Measurements from ENCODE around the gene ZFP2. TPM values are rescaled to one million over a fixed set of nuclear protein-coding genes. Genes with fewer than 3 reads are reported as not detected.

Gene ZFP2
- total and polyA plus RNA-seq, 2 donors (not counting 3 experiments of a cell fraction or from before 2014, with no cell fraction given), result 0.07 to 0.75 TPM

GRCh38 chr5:178902849-178903248 lies 7.1 kb downstream of the ZFP2 start:
- Histone ChIP-seq H3K79me2 (ENCODE audit: control insufficient read depth, insufficient read depth, low read length) (no peaks in the 10 kb centered on the region), H3K4me3 (replicated peaks in 1 of 3; ENCODE audit: insufficient read depth in 1 of 3, low read depth in 1 of 3, low read length in 3 of 3) (no peak overlapping the region), H3K27ac (ENCODE audit: insufficient read depth, low read depth, low read length) (no peak overlapping the region), H3K9ac (replicated peaks; ENCODE audit: extremely low read depth, insufficient read depth, low read length) (no peak overlapping the region), H3K36me3 (ENCODE audit: control insufficient read depth in 2 of 2, extremely low read depth in 1 of 2, insufficient read depth in 2 of 2, low read length in 2 of 2) (no peaks in the 10 kb centered on the region), H3K9me3 (replicated peaks; ENCODE audit: control insufficient read depth, insufficient read depth, low read length) (peaks cover 2% of the 10 kb centered on the region), H3K4me2 (ENCODE audit: insufficient read depth, low read length) (no peak overlapping the region), H2AFZ (ENCODE audit: low read depth, low read length) (no peak overlapping the region), H3K27me3 (ENCODE audit: control insufficient read depth in 2 of 2, insufficient read depth in 2 of 2, low read length in 2 of 2) (no peaks in the 10 kb centered on the region), H4K20me1 (replicated peaks; ENCODE audit: control insufficient read depth, extremely low read depth, insufficient read depth, low read length) (no peaks in the 10 kb centered on the region), H3K9me1 (replicated peaks; ENCODE audit: control insufficient read depth, extremely low read depth, insufficient read depth, low read length) (no peaks in the 10 kb centered on the region), H3K4me1 (ENCODE audit: control insufficient read depth, extremely low read depth, insufficient read depth, low read length) (no peaks in the 10 kb centered on the region)
- TF ChIP-seq MYC (IDR thresholded peaks at IDR 0.05; ENCODE audit: low read depth, low read length) (no peak), MAX (IDR thresholded peaks at IDR 0.05; ENCODE audit: insufficient read depth, insufficient read length) (no peak), EZH2 (IDR thresholded peaks at IDR 0.05; ENCODE audit: borderline replicate concordance, low read depth, low read length, severe bottlenecking) (no peak), JUN (IDR thresholded peaks at IDR 0.05; ENCODE audit: borderline replicate concordance, insufficient read depth, insufficient read length, low read depth) (no peak)
- POLR2A ChIA-PET, result no interaction called here
- CTCF ChIA-PET, result no interaction called here
- BruUV-seq (replicated peaks), result no TSS peak
- DNase-seq (ENCODE audit: low read depth, low spot score) (no peak), FAIRE-seq (no peak)
- dilution Hi-C loops (cut with MboI; ENCODE audit: extremely low pct_ligation_motif_present, low sequenced_read_pairs) (no loop called here), intact Hi-C loops (cut with micrococcal nuclease) (no loop called here)

GRCh38 chr5:178931846-178932760 lies 36.4 kb downstream of the ZFP2 start:
- Histone ChIP-seq H3K27me3 (ENCODE audit: control insufficient read depth in 2 of 2, insufficient read depth in 2 of 2, low read length in 2 of 2) (no peaks in the 10 kb centered on the region), H3K79me2 (ENCODE audit: control insufficient read depth, insufficient read depth, low read length) (no peaks in the 10 kb centered on the region), H3K4me1 (ENCODE audit: control insufficient read depth, extremely low read depth, insufficient read depth, low read length) (no peaks in the 10 kb centered on the region), H3K4me3 (replicated peaks in 1 of 3; ENCODE audit: insufficient read depth in 1 of 3, low read depth in 1 of 3, low read length in 3 of 3) (no peak overlapping the region), H3K9ac (replicated peaks; ENCODE audit: extremely low read depth, insufficient read depth, low read length) (no peak overlapping the region), H3K27ac (ENCODE audit: insufficient read depth, low read depth, low read length) (no peak overlapping the region), H2AFZ (ENCODE audit: low read depth, low read length) (no peak overlapping the region), H3K4me2 (ENCODE audit: insufficient read depth, low read length) (no peak overlapping the region), H3K36me3 (ENCODE audit: control insufficient read depth in 2 of 2, extremely low read depth in 1 of 2, insufficient read depth in 2 of 2, low read length in 2 of 2) (no peaks in the 10 kb centered on the region), H4K20me1 (replicated peaks; ENCODE audit: control insufficient read depth, extremely low read depth, insufficient read depth, low read length) (no peaks in the 10 kb centered on the region), H3K9me1 (replicated peaks; ENCODE audit: control insufficient read depth, extremely low read depth, insufficient read depth, low read length) (no peaks in the 10 kb centered on the region), H3K9me3 (replicated peaks; ENCODE audit: control insufficient read depth, insufficient read depth, low read length) (peaks cover 13% of the 10 kb centered on the region)
- intact Hi-C loops (cut with micrococcal nuclease) (no loop called here), dilution Hi-C loops (cut with MboI; ENCODE audit: extremely low pct_ligation_motif_present, low sequenced_read_pairs) (no loop called here)
- TF ChIP-seq FOS (IDR thresholded peaks at IDR 0.05; ENCODE audit: borderline replicate concordance, insufficient read depth, low read length), result no peak
- TF ChIP-seq POLR2AphosphoS5 (IDR thresholded peaks at IDR 0.05; ENCODE audit: insufficient read depth, low read depth, low read length), result no peak
- TF ChIP-seq MYC (IDR thresholded peaks at IDR 0.05; ENCODE audit: low read depth, low read length), result no peak
- TF ChIP-seq JUN (IDR thresholded peaks at IDR 0.05; ENCODE audit: borderline replicate concordance, insufficient read depth, insufficient read length, low read depth), result no peak
- TF ChIP-seq EZH2 (IDR thresholded peaks at IDR 0.05; ENCODE audit: borderline replicate concordance, low read depth, low read length, severe bottlenecking), result no peak
- TF ChIP-seq CTCF (IDR thresholded peaks at IDR 0.05; ENCODE audit: extremely low read depth in 1 of 2, insufficient read depth in 1 of 2, low read depth in 1 of 2, low read length in 2 of 2), result no peak
- TF ChIP-seq MAX (IDR thresholded peaks at IDR 0.05; ENCODE audit: insufficient read depth, insufficient read length), result no peak
- no peak for TF ChIP-seq POLR2A (IDR thresholded peaks at IDR 0.05; ENCODE audit: low read depth, low read length)
- TF ChIP-seq GATA2 (IDR thresholded peaks at IDR 0.05; ENCODE audit: insufficient read depth, insufficient read length, low read depth, low read length), result no peak
- DNase-seq (ENCODE audit: low read depth, low spot score) (no peak), FAIRE-seq (no peak)
- CTCF ChIA-PET, result no interaction called here
- POLR2A ChIA-PET, result no interaction called here
- no TSS peak for BruUV-seq (replicated peaks)
